Neural progenitor cell (in vitro differentiated cells): ENCODE results near the gene ZNF710.

ENCODE experiments used
- EZH2 ChIP-seq: fragments of 200-600 bp; sonication (generic); IDR thresholded peaks from 2 replicates; pipeline ENCODE4 v1.6.1; 2017; ENCODE audit warnings: antibody characterized with exemption, mild to moderate bottlenecking, moderate library complexity
- TF ChIP-seq, protein P1 (sequence below): fragments of 200-600 bp; sonication (generic); IDR thresholded peaks from 2 replicates; pipeline ENCODE4 v1.5.1; 2017; ENCODE audit warnings: antibody characterized with exemption, mild to moderate bottlenecking

DNA sequence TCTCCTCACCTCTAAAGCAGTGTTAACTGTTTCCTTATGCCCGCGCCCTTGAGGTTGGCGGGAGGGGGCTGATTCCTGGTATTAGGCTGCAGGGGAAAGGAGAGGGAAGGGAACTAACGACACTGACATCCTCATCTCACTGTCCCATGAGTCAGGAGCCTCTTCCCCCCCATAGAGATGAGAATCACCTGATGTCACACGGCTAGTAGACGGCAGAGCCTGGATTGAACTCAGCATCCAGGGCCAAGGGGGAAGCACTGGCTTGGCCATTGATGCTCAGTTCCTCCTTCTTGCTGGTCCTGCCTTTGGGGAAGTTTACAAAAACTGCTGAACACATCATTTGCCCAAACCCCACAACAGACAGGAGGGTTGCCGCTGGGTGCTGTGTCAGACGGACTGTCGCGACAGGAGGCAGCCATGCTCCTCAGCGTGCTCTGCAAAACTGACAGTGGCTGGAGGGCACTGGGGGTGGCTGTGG is 62.7 kb downstream of the ZNF710 start:
- TF ChIP-seq, protein P1, sequence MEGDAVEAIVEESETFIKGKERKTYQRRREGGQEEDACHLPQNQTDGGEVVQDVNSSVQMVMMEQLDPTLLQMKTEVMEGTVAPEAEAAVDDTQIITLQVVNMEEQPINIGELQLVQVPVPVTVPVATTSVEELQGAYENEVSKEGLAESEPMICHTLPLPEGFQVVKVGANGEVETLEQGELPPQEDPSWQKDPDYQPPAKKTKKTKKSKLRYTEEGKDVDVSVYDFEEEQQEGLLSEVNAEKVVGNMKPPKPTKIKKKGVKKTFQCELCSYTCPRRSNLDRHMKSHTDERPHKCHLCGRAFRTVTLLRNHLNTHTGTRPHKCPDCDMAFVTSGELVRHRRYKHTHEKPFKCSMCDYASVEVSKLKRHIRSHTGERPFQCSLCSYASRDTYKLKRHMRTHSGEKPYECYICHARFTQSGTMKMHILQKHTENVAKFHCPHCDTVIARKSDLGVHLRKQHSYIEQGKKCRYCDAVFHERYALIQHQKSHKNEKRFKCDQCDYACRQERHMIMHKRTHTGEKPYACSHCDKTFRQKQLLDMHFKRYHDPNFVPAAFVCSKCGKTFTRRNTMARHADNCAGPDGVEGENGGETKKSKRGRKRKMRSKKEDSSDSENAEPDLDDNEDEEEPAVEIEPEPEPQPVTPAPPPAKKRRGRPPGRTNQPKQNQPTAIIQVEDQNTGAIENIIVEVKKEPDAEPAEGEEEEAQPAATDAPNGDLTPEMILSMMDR, result no peak
- no peak for TF ChIP-seq EZH2
